KMS-11 (cell line): ENCODE measurements around the gene DCBLD1.

ENCODE experiments used
- H2AFZ ChIP-seq: fragments of 200-600 bp; sonication (generic); 2 replicates; pipeline ENCODE4 v1.6.1; 2016; ENCODE audit warnings: antibody characterized with exemption, mixed run types, low read depth
- H3K27ac ChIP-seq: fragments of 200-600 bp; sonication (generic); 2 replicates; pipeline ENCODE4 v1.6.1; 2016; ENCODE audit warnings: mild to moderate bottlenecking, mixed run types
- H3K27me3 ChIP-seq: fragments of 200-600 bp; sonication (generic); 2 replicates; pipeline ENCODE4 v1.6.1; 2017; ENCODE audit warnings: mild to moderate bottlenecking, low read depth, mixed run types, moderate library complexity; ENCODE audit not compliant: insufficient read depth
- H3K36me3 ChIP-seq: fragments of 200-600 bp; sonication (generic); 2 replicates; pipeline ENCODE4 v1.6.1; 2017; ENCODE audit warnings: mild to moderate bottlenecking, mixed run types; ENCODE audit not compliant: insufficient read depth
- H3K4me1 ChIP-seq: fragments of 200-600 bp; sonication (generic); 2 replicates; pipeline ENCODE4 v1.6.1; 2016; ENCODE audit warnings: mild to moderate bottlenecking, low read depth, mixed run types; ENCODE audit not compliant: poor library complexity, severe bottlenecking
- H3K4me2 ChIP-seq: fragments of 200-600 bp; sonication (generic); 2 replicates; pipeline ENCODE4 v1.7.0; 2016; ENCODE audit warnings: mild to moderate bottlenecking, mixed run types
- H3K4me3 ChIP-seq: fragments of 200-600 bp; sonication (generic); IDR thresholded peaks from 2 replicates; pipeline ENCODE4 v1.6.1; 2017; ENCODE audit warnings: low read depth, low read length, mixed read lengths; ENCODE audit not compliant: insufficient read depth
- H3K79me2 ChIP-seq: fragments of 200-600 bp; sonication (generic); 2 replicates; pipeline ENCODE4 v1.6.1; 2016; ENCODE audit warnings: low read depth, mixed run types; ENCODE audit not compliant: insufficient read depth
- H3K9ac ChIP-seq: fragments of 200-600 bp; sonication (generic); 2 replicates; pipeline ENCODE4 v1.6.1; 2016; ENCODE audit warnings: mild to moderate bottlenecking, mixed run types
- H4K20me1 ChIP-seq: fragments of 200-600 bp; sonication (generic); 2 replicates; pipeline ENCODE4 v1.6.1; 2016; ENCODE audit warnings: mild to moderate bottlenecking, mixed run types; ENCODE audit not compliant: insufficient read depth
- CTCF ChIP-seq: fragments of 200-600 bp; sonication (generic); conservative IDR thresholded peaks from 2 replicates; pipeline ENCODE4 v1.6.1; 2017; ENCODE audit warnings: low read depth, mild to moderate bottlenecking, antibody characterized with exemption, low read length, moderate library complexity, mixed read lengths

The DCBLD1 gene

DNA sequence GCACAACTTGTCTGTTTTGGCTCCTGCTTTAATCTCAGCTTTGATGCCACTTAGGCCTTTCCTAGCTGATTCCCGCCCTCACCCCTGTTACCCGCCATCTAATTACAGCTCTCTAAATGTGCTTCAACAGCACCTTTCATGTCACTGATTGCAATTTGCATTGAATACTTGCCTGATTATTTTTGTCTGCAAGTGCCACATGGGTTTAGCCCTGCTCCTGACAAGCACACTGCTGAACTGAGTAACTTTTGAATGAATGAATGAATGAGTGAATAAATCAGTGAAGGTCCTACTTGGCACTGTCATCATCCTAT lies 591 bp upstream of the DCBLD1 start:
- Histone ChIP-seq H3K27ac (no peak overlapping the region), H3K4me3 (no peak overlapping the region), H2AFZ (peak overlapping the region; percentile 54; the same call in 1 of the 2 replicates), H3K9ac (no peak overlapping the region), H3K4me1 (peaks cover 9% of the 10 kb centered on the region), H3K4me2 (no peak overlapping the region), H3K36me3 (no peaks in the 10 kb centered on the region), H3K27me3 (no peaks in the 10 kb centered on the region), H3K79me2 (no peaks in the 10 kb centered on the region), H4K20me1 (no peaks in the 10 kb centered on the region)
- TF ChIP-seq CTCF, result no peak

- Histone ChIP-seq H4K20me1 (no peaks in the 10 kb centered on the region), H2AFZ (peak overlapping the region; percentile 88), H3K4me2 (peak overlapping the region; percentile 72), H3K4me1 (peaks cover 9% of the 10 kb centered on the region), H3K36me3 (no peaks in the 10 kb centered on the region), H3K79me2 (no peaks in the 10 kb centered on the region), H3K4me3 (no peak overlapping the region), H3K27me3 (no peaks in the 10 kb centered on the region), H3K27ac (peak overlapping the region; percentile 20; the same call in 1 of the 2 replicates), H3K9ac (peak overlapping the region; percentile 56; the same call in 1 of the 2 replicates)
- TF ChIP-seq CTCF, result no peak
Observed at GRCh38 chr6:117483004-117483644, 650 bp downstream of the DCBLD1 start.

DNA sequence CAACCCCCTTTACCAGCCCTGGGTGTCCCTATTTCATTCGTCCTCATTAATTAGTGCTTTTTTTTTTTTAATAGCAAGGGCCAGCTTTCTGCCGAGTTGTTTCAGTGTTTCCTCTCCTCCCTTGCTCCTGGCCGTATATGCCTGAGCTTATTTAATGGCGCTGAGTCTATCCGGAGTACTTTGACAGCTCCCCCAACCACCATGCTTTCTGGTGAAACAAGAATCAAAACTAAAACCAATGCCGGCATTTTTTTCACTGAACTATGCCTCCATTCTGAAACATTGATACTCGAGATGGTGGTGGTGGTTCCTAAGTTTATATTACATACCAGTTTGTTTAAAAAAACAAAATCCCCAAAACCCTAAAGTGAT lies 1.2 kb downstream of the DCBLD1 start:
- H2AFZ ChIP-seq, result peak overlapping the region; percentile 88
- no peak overlapping the region for H3K4me3 ChIP-seq
- H3K4me1 ChIP-seq, result peaks cover 9% of the 10 kb centered on the region
- H4K20me1 ChIP-seq, result no peaks in the 10 kb centered on the region
- peak overlapping the region; percentile 20; the same call in 1 of the 2 replicates for H3K27ac ChIP-seq
- H3K27me3 ChIP-seq, result no peaks in the 10 kb centered on the region
- H3K9ac ChIP-seq, result peak overlapping the region; percentile 56; the same call in 1 of the 2 replicates
- no peaks in the 10 kb centered on the region for H3K79me2 ChIP-seq
- no peak for TF ChIP-seq CTCF
- H3K36me3 ChIP-seq, result no peaks in the 10 kb centered on the region
- H3K4me2 ChIP-seq, result peak overlapping the region; percentile 72

DNA sequence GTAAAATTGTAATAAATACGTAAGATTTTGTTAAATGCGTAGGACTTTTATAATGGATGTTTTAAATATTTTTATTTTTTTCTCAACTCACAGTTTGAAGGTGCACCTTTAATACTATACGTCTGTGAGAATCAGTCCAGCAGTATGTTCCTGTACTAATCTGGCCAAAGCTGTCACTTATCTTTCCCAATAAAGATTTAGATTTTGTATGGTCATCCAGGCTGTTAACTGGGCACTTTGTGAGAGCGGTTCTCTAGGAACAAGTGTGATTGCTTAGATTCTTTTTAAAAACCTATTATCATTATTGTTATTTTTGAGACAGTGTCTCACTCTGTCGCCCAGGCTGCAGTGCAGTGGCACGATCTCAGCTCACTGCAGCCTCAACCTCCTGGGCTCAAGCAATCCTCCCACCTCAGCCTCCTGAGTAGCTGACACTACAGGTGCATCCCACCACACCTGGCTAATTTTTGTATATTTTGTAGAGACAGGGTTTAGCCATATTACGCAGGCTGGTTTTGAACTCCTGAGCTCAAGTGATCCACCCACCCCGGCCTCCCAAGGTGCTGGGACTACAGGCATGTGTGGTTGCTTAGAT lies 1.7 kb downstream of the DCBLD1 start:
- no peaks in the 10 kb centered on the region for H3K27me3 ChIP-seq
- H3K27ac ChIP-seq, result peak overlapping the region; percentile 20; the same call in 1 of the 2 replicates
- H3K79me2 ChIP-seq, result no peaks in the 10 kb centered on the region
- TF ChIP-seq CTCF, result no peak
- H3K4me1 ChIP-seq, result peaks cover 9% of the 10 kb centered on the region
- no peaks in the 10 kb centered on the region for H3K36me3 ChIP-seq
- peak overlapping the region; percentile 88 for H2AFZ ChIP-seq
- no peaks in the 10 kb centered on the region for H4K20me1 ChIP-seq
- H3K4me2 ChIP-seq, result peak overlapping the region; percentile 72
- peak overlapping the region; percentile 56; the same call in 1 of the 2 replicates for H3K9ac ChIP-seq
- H3K4me3 ChIP-seq, result no peak overlapping the region
